Stimulated activated CD4-positive, alpha-beta T cell treated with anti-CD3 and anti-CD28 coated beads, Interleukin-2, amount 100 ng/mL, for 24 hours (primary cell): ENCODE results near the gene PAPPA.

ENCODE experiments used
- DNase-seq, 2 donors: peaks; one replicate each; pipeline ENCODE4 v3.0.0-alpha.2; 2020

The PAPPA gene

GRCh38 chr9:116358251-116358650 lies 204.7 kb downstream of the PAPPA start:
- DNase-seq, result no peak

DNA sequence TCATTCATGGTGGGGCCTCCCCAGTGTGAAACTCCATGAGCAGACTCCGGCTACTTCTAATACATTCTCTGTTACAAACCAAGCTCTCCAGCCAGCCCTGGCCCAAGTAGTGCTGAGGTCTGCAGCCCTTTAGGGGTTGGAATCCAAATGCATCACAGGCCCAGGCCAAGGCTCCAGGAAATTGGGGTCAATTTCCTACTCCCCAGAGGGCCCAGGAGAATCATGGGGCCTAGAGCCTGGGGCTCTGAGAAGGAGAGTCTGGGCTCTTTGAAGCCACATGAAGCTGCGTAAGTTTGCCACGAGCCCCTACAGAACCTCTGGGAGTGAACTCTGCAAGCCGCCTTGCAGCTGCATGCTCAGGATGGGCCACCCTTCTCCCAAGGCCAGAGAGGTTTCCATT lies 206.4 kb downstream of the PAPPA start:
- no peak for DNase-seq

- DNase-seq, result no peak
Measured at GRCh38 chr9:116360989-116361388, 207.4 kb downstream of the PAPPA start.

DNA sequence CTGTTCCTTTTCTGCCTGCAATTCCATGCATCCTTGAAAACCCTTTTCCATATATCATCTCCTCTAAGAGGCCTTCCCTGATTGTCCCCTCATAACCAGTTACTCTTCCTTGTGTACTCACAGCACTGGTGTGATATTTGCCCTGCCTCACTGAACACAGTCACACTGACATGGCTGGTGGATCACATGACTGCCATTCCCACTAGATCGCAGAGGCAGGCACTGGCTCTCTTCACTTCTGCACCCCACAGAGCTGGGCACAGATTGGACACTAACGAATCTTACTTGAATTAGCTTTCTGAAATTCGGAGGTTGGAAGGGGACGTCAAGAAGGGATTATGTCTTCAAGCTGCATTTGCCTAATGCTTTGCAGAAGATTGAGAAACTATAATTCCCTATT lies 208.0 kb downstream of the PAPPA start:
- no peak for DNase-seq

DNA sequence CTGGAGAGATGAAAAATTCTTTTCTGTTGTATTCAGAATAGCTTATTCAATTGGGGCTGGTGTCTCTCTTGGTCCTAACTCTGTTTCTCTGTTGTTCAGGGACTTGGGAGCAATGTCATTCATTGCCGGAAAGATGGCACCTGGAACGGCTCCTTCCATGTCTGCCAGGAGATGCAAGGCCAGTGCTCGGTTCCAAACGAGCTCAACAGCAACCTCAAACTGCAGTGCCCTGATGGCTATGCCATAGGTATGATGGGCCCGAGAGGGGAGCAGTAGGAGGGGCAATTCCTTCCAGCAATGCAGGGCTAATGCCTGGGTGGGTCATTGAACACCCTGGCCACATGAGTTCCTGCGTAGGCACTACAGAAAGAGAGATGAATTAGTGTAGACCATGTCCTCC lies 208.9 kb downstream of the PAPPA start:
- no peak for DNase-seq

DNA sequence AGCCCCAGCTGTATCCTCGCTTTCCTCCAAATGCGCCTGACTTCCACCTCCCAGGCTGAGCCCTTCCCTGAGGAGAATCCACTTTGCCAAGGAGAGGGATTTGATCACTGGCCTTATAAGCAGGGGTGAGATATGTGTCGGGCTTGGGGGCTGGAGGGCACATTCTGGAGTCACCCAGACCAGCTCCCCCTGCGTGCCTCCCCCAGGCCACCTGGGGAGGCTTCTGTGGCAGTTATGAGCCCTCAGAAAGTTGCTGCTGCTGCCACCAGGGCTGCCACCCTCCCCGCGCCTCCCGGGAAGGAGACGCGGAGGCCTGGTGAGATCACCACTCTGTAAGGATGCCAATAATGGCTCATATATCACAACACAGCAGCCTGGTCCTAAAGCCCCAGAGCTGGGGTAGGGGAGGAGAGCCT lies 211.5 kb downstream of the PAPPA start:
- DNase-seq, result no peak

DNA sequence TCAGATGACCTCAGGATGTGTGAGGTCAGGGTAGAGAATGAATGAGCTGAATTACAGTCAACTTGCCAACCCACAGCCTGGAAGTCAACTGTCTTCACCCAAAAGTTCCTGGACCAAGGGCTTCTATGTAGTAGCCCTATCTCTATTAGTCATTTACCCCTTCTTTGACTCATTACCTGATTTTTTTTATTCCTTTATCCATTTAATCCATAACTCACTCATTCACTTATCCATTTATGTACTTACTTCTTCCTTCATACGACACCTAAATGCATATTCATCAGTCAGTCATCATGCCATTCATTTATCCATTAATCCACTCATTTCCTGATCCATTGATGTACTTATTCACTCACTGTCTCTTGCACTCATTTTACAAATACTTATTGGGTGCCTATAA lies 212.7 kb downstream of the PAPPA start:
- no peak for DNase-seq

GRCh38 chr9:116368680-116369079 lies 215.1 kb downstream of the PAPPA start:
- no peak for DNase-seq

GRCh38 chr9:116369706-116370105 lies 216.1 kb downstream of the PAPPA start:
- DNase-seq, result no peak

GRCh38 chr9:116370556-116370955 lies 217.0 kb downstream of the PAPPA start:
- no peak for DNase-seq

- DNase-seq, result no peak
Measured at GRCh38 chr9:116372081-116372673, 218.6 kb downstream of the PAPPA start.

- DNase-seq, result no peak
Measured at GRCh38 chr9:116372786-116373185, 219.2 kb downstream of the PAPPA start.

DNA sequence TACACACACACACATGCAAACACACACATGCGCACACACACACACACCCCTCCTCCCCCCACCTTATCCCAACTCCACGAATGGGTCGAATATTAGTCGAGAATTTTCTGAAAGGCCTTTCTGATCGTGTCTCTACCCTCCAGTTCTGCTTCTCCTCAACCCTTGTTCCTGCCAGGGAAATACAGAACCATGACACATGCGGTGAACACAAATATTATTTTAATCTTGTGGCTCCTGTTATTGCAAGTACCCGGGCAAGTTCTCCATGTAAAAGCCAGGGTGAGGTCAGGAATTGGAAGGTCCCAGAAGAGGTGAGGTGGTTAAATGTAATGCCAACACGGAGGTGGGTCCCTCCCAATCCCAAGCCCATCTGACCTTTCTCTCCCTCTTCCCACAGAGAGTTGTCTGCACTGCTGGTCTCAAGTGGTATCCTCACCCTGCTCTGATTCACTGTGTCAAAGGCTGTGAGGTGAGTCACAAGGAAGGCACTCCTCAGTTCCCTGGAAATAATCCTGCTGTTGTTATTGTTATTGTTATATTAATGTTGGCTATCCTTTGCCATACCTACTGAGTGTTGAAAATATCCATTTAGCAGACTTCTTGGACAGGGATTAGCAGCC lies 223.7 kb downstream of the PAPPA start:
- DNase-seq, result no peak

- DNase-seq, result no peak
Measured at GRCh38 chr9:116378873-116379272, 225.3 kb downstream of the PAPPA start.

DNA sequence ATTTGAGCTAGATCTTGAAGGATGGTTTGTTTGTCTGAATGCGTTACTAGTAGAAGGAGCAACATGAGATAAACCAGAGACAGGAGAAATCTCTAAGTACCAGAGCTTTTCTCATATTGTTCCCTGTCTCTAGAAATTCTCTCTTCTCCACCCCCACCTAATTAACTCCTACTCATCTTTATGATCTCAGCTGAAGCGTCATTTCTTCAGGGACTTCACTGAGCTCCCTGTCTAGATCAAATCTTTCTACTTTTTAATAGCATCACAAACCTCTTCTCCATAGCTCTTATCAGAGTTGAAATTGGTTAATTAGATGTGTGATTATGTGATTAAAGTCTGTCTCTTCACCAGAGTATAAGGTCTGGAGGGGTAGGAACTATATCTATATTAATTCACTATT lies 226.2 kb downstream of the PAPPA start:
- no peak for DNase-seq

- no peak for DNase-seq
Measured at GRCh38 chr9:116380496-116380995, 227.0 kb downstream of the PAPPA start.

DNA sequence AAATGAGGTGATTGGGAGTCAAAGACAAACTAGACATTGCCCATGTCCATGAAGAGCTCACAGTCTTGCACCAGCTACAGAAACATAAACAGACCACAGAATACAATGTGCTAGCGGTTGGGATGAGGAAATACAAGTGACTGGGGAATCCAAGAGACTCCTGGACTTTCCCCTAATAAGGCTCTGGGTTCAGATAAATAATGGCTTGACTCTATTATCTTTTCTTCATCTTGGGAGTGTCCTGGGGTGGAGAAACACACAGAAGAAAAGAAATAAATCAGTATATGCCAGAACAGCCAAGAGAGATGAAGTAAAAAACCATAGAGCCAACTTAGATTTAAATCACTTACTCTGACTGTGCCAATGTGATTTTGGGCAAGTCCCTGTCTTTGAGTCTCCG lies 227.8 kb downstream of the PAPPA start:
- no peak for DNase-seq

DNA sequence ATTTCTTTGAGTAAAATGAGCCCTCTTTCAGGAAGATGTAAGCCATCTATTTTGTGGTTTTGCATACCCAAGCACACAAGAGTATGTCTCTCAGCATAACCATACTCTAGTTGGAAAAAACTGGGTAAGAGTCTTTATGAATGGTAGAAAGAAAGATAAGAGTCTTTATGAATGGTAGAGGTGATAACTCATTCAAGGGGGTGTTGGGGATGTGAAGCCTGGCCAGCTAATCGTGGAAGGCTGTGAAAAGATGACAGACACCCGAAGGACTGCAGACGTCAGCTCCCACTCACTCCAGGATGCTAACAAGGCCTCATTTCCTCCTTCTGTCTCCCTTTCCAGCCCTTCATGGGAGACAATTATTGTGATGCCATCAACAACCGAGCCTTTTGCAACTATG lies 228.5 kb downstream of the PAPPA start:
- no peak for DNase-seq

DNA sequence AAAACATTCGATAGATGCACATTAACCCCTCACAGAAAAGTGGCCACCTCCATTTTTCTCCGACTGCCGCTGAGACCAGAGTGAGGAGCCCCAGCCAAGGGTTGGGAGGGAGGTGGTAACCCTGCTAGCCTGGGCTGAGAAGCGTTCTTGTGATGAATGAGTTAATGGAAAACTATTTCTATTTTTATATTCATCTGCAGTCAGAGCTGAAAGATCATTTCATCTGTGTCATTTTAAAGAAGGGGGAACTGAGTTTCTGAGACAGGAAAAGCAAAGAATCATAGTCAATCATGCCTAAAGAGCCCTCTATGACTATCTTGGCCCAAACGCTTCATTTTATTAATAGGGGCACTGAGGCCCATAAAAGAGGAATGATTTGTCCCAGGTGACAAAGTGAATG lies 229.5 kb downstream of the PAPPA start:
- no peak for DNase-seq

DNA sequence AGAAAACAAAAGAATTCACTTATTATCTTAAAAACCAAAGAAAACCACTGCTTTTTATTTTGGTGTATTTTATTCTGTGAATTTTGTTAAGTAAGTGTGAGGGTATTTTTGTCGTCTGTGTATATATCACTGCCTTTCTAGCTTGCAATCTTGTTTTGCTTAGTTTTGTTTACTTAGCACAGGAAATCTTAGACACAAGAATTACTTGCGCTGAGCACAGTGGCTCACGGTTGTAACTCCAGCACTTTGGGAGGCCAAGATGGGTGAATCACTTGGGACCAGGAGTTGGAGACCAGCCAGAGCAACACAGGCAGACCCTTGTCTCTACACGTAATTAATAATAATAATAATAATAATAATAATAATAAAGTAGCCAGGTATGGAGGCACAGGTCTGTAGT lies 230.3 kb downstream of the PAPPA start:
- no peak for DNase-seq

- DNase-seq, result no peak
Measured at GRCh38 chr9:116387934-116388698, 234.5 kb downstream of the PAPPA start.

- DNase-seq, result no peak
Measured at GRCh38 chr9:116389541-116390302, 236.1 kb downstream of the PAPPA start.
